ENCODE results near the gene MCRIP2.

Gene MCRIP2

DNA sequence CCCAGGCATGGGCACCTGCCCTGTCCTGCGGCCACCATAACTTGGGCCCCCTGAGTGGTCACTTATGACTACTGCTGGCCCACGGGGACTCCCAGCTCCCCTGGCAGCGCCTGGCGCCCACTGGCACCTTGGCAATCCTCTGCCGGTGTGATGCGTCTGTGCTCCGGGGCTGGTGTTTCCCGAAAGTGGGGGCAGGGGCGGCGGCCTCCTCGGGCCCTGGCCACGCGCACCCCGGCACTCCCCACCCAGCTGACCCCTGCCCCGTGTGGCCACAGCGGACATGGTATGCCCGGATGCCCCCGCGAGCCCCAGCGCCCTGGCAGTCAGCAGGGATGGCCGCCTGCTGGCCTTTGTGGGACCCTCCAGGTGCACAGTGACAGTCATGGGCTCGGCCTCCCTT is 15.9 kb downstream of the MCRIP2 start:
- in situ Hi-C loops (cut with MboI; ENCODE audit: low sequenced_read_pairs, unreplicated experiment) = no loop called here
- DNase-seq (ENCODE audit: low spot score) = no peak
- TF ChIP-seq, protein P1, sequence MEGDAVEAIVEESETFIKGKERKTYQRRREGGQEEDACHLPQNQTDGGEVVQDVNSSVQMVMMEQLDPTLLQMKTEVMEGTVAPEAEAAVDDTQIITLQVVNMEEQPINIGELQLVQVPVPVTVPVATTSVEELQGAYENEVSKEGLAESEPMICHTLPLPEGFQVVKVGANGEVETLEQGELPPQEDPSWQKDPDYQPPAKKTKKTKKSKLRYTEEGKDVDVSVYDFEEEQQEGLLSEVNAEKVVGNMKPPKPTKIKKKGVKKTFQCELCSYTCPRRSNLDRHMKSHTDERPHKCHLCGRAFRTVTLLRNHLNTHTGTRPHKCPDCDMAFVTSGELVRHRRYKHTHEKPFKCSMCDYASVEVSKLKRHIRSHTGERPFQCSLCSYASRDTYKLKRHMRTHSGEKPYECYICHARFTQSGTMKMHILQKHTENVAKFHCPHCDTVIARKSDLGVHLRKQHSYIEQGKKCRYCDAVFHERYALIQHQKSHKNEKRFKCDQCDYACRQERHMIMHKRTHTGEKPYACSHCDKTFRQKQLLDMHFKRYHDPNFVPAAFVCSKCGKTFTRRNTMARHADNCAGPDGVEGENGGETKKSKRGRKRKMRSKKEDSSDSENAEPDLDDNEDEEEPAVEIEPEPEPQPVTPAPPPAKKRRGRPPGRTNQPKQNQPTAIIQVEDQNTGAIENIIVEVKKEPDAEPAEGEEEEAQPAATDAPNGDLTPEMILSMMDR (IDR thresholded peaks at IDR 0.05; ENCODE audit: borderline replicate concordance, control extremely low read depth, extremely low read depth, insufficient read depth, missing control alignments) = no peak

DNA sequence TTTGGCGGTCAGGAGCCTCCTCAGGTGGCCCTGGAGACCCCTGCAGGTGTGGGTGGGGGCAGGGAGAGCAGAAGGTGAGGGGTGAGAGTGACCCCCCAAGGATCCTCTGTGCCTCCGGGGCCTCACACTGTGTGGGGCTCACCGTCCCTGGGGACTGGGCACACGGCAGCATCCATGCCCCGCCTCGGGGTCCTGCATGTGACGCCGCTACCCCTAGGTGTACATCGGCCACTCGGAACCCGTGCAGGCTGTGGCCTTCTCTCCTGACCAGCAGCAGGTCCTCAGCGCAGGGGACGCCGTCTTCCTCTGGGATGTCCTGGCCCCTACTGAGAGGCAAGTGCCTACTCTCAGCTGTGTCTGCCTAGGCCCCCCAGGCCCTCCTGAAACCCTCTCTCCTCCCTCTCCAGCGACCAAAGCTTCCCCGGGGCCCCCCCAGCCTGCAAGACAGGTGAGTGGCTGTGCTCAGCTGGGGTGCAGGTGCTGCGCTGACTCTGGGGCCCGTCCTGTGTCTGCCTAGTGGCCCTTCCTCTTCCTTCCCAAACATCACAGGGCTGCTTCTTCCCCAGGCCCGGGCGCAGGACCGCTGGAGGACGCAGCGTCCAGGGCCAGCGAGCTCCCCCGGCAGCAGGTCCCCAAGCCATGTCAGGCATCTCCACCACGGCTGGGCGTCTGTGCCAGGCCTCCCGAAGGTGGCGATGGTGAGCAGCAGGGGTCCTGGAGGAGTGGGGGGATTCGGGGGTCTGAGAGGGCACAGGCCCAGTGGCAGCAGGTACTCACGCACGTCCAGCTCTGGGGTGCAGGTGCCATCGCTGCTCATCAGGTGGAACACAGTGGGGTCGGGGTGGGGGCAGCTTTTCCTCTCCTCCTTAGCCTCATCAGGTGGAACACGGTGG is 17.3 kb downstream of the MCRIP2 start:
- in situ Hi-C loops (cut with MboI; ENCODE audit: low sequenced_read_pairs, unreplicated experiment) = no loop called here
- TF ChIP-seq, protein P1 (IDR thresholded peaks at IDR 0.05; ENCODE audit: borderline replicate concordance, control extremely low read depth, extremely low read depth, insufficient read depth, missing control alignments) = no peak
- DNase-seq (ENCODE audit: low spot score) = no peak

DNA sequence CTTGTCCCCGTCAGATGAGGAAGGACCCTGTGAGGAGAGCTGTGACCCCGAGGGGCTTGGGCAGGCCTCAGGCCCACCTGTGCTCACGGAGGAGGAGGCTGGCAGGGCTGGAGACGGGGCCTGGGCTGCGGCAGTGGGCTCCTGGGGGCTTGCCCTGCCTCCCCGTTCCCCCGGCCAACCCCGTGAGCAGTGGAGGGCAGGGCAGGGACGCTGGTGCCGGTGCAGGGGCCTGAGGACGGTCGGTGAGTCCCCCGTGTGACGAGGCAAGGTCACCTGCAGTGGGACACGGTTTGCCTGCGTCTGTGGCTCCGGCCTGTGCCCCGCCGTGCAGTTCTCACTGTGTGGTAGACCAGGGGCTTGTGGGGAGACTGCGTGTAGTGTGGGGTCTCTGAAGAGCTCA is 18.0 kb downstream of the MCRIP2 start:
- DNase-seq (ENCODE audit: low spot score) = no peak

DNA sequence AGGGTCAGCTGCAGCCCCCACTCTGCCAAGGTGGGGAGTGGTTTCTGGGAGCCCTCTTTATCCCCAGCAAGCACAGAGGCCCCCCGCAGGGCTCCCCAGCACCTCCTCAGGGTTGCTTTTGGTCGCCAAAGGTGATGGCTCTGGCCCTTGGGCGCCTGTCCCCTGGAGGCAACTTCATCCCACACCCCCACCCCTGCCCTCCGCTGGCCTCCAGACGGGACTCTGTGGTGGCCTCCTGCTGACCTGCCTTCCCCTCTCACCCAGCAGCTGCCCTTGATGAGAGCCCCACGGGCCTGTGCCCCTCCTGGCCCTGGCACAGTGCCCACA is 18.5 kb downstream of the MCRIP2 start:
- no peak for DNase-seq (ENCODE audit: low spot score)
- in situ Hi-C loops (cut with MboI; ENCODE audit: low sequenced_read_pairs, unreplicated experiment) = no loop called here
- TF ChIP-seq, protein P1 (IDR thresholded peaks at IDR 0.05; ENCODE audit: borderline replicate concordance, control extremely low read depth, extremely low read depth, insufficient read depth, missing control alignments) = no peak

More for the DNA sequence above, 18.0 kb downstream of the MCRIP2 start:
- in situ Hi-C loops (cut with MboI; ENCODE audit: low sequenced_read_pairs, unreplicated experiment) = no loop called here
- TF ChIP-seq, protein P1 (IDR thresholded peaks at IDR 0.05; ENCODE audit: borderline replicate concordance, control extremely low read depth, extremely low read depth, insufficient read depth, missing control alignments) = no peak

DNA sequence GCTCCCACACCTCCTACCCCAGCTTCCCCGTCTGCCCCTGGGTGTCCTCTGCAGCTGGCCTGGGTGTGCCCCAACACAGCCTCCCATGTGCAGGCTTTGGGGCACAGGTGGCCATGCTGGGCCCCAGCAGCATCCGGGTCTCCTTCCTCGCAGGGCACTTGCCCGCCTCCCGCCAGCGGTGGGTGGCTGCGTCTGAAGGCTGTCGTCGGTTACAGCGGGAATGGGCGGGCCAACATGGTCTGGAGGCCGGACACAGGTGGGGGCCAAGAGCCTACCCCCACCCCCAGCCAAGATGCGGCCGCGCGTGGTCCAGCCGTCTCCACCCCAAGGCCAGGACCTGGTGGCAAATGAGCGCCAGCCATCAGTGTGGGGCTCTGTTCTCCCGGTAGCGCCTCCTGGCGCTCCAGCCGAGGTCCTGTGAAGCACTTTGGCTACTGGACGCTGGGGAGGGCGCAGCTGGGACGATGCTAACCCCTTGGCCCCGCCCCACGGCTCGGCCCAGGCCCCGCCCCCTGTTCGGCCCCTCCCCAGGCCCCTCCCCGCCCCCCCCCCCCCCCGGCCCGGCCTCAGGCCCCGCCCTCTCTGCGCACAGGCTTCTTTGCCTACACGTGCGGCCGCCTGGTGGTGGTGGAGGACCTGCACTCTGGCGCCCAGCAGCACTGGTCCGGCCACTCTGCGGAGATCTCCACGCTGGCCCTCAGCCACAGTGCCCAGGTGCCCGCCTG is 19.0 kb downstream of the MCRIP2 start:
- peak; percentile 96 for DNase-seq (ENCODE audit: low spot score)
- TF ChIP-seq, protein P1 (IDR thresholded peaks at IDR 0.05; ENCODE audit: borderline replicate concordance, control extremely low read depth, extremely low read depth, insufficient read depth, missing control alignments) = peak; percentile 67
- in situ Hi-C loops (cut with MboI; ENCODE audit: low sequenced_read_pairs, unreplicated experiment) = no loop called here

DNA sequence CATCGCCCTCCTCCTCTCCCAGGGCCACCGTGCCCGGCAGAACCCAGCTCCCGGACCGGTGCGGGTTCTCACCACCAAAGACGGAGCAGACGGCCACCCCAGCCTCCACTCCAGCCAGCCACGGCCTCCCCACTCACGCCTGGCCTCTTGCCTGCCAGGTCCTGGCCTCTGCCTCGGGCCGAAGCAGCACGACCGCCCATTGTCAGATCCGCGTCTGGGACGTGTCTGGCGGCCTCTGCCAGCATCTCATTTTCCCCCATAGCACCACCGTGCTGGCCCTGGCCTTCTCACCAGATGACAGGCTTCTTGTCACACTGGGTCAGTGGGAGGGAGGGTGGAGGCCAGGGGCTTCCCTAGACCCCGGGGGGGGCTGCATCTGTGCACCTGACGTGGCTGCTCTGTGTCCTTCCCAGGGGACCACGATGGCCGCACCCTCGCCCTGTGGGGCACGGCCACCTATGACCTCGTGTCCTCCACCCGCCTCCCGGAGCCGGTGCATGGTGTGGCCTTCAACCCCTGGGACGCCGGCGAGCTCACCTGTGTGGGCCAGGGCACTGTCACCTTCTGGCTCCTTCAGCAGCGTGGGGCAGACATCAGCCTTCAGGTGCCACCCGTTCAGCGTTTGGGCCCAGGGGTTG is 19.7 kb downstream of the MCRIP2 start:
- TF ChIP-seq, protein P1 (IDR thresholded peaks at IDR 0.05; ENCODE audit: borderline replicate concordance, control extremely low read depth, extremely low read depth, insufficient read depth, missing control alignments) = no peak
- DNase-seq (ENCODE audit: low spot score) = no peak
- in situ Hi-C loops (cut with MboI; ENCODE audit: low sequenced_read_pairs, unreplicated experiment) = no loop called here
